ENCODE data around the gene CDH8. TPM values are rescaled to one million over a fixed set of nuclear protein-coding genes. Genes with fewer than 3 reads are reported as not detected.

Gene CDH8
- total and polyA plus RNA-seq, 2 of the 4 experiments (the other 2 are of a cell fraction): not detected

DNA sequence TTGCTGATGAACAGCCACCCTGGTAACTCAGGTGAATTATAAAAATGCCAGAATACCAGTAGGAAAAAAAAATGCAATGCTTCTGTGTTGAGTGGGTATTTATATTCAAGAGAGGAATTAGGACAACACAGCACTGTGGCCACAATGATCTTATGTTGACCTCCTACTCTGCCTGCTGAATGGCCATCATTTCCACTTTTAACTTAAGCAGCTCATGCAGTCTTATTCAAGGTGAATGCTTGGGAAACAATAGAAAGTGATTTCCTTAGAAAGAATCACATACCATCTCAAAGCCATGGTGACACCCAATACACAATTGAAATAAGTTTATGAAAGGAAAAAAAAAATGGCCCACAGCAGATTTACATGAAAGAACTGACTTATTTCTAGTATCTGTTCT, 224.0 kb downstream of the CDH8 start:
- no peak for DNase-seq
- H2AK9ac ChIP-seq (replicated peaks; ENCODE audit: low read depth, low read length, poor library complexity): no peak overlapping the region

More for the DNA sequence above, 224.0 kb downstream of the CDH8 start:
- no TSS peak for BruUV-seq (replicated peaks)
- Histone ChIP-seq H3K27ac (ENCODE audit: insufficient read depth, low read length) (no peak overlapping the region), H2AK5ac (ENCODE audit: low read depth, low read length) (no peak overlapping the region), H2BK15ac (ENCODE audit: low read depth, low read length) (no peak overlapping the region), H4K91ac (ENCODE audit: insufficient read depth, low read depth, low read length) (no peak overlapping the region), H3K9ac (ENCODE audit: low read depth, low read length) (no peak overlapping the region), H3K18ac (ENCODE audit: low read depth, low read length) (no peak overlapping the region), H3K4me1 (ENCODE audit: control insufficient read depth, insufficient read depth, low read length) (no peaks in the 10 kb centered on the region), H3K23ac (ENCODE audit: low read depth, low read length) (no peak overlapping the region), H4K5ac (ENCODE audit: low read depth, low read length) (no peak overlapping the region), H3K4me2 (ENCODE audit: low read depth, low read length) (no peak overlapping the region), H3K4me3 (ENCODE audit: insufficient read depth, low read depth, low read length) (no peak overlapping the region), H3K4ac (ENCODE audit: low read depth, low read length) (no peak overlapping the region), H2AFZ (replicated peaks; ENCODE audit: low read length, poor library complexity) (no peak overlapping the region), H4K8ac (ENCODE audit: low read depth in 2 of 2, low read length in 2 of 2) (no peak overlapping the region), H3K27me3 (ENCODE audit: control insufficient read depth, insufficient read depth, low read length) (no peaks in the 10 kb centered on the region), H2BK20ac (ENCODE audit: low read depth, low read length) (no peak overlapping the region), H3K9me3 (ENCODE audit: control insufficient read depth, insufficient read depth, low read length) (peaks cover 1% of the 10 kb centered on the region; the same call in 1 of the 2 replicates), H3K36me3 (ENCODE audit: control insufficient read depth, insufficient read depth, low read length) (no peaks in the 10 kb centered on the region), H3K56ac (ENCODE audit: extremely low read depth, insufficient read depth, low read length) (no peak overlapping the region), H3K9me1 (ENCODE audit: insufficient read depth, low read length) (no peaks in the 10 kb centered on the region), H3K79me1 (ENCODE audit: low read depth in 1 of 2, low read length in 2 of 2) (no peaks in the 10 kb centered on the region), H4K20me1 (ENCODE audit: insufficient read depth, low read length) (no peaks in the 10 kb centered on the region), H3K14ac (replicated peaks; ENCODE audit: low read depth, low read length) (no peak overlapping the region), H2BK5ac (ENCODE audit: low read depth, low read length, poor library complexity, severe bottlenecking) (no peak overlapping the region), H2BK120ac (ENCODE audit: low read depth, low read length) (no peak overlapping the region)
- in situ Hi-C loops (cut with MboI; ENCODE audit: low sequenced_read_pairs) (no loop called here), intact Hi-C loops (cut with micrococcal nuclease) (no loop called here), dilution Hi-C loops (cut with HindIII; ENCODE audit: low sequenced_read_pairs, unreplicated experiment) (no loop called here)
- no peak for ATAC-seq (ENCODE audit: low read depth)
- ChIA-PET POLR2A (ENCODE audit: unreplicated experiment) (no interaction called here), CTCF (no interaction called here)
- TF ChIP-seq RAD21 (IDR thresholded peaks at IDR 0.05; ENCODE audit: low read length) (no peak), MAFK (IDR thresholded peaks at IDR 0.05; ENCODE audit: low read depth, low read length) (no peak), RFX5 (IDR thresholded peaks at IDR 0.05; ENCODE audit: low read depth, low read length) (no peak), CHD1 (IDR thresholded peaks at IDR 0.05; ENCODE audit: low read depth, low read length) (no peak), FOS (IDR thresholded peaks at IDR 0.05; ENCODE audit: low read depth, low read length) (no peak), POLR2A (IDR thresholded peaks at IDR 0.05; ENCODE audit: low read depth, low read length) (no peak)
- TF ChIP-seq, protein P1, sequence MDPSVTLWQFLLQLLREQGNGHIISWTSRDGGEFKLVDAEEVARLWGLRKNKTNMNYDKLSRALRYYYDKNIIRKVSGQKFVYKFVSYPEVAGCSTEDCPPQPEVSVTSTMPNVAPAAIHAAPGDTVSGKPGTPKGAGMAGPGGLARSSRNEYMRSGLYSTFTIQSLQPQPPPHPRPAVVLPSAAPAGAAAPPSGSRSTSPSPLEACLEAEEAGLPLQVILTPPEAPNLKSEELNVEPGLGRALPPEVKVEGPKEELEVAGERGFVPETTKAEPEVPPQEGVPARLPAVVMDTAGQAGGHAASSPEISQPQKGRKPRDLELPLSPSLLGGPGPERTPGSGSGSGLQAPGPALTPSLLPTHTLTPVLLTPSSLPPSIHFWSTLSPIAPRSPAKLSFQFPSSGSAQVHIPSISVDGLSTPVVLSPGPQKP (IDR thresholded peaks at IDR 0.05; ENCODE audit: borderline replicate concordance, low read depth, low read length): no peak
